ENCODE data around the gene PKD1.

- TF ChIP-seq POLR2A (IDR thresholded peaks at IDR 0.05; ENCODE audit: low read length) (no peak), GATA1 (IDR thresholded peaks at IDR 0.05; ENCODE audit: low read depth, low read length) (no peak)
Measured at GRCh38 chr16:2148714-2149629, 13.3 kb upstream of the PKD1 start.
